Mesothelial cell of epicardium (in vitro differentiated cells): ENCODE results near the gene RAET1G. TPM values are rescaled to one million over a fixed set of nuclear protein-coding genes. Genes with fewer than 3 reads are reported as not detected.
"Not testable (repeated sequence)": the region's sequence is repeated elsewhere in the genome, so short reads cannot be mapped to it uniquely, and the experiment has no call there.

Experiments
- DNase-seq, 2 experiments: peaks; one replicate each; pipeline ENCODE4 v3.0.0; 2021; ENCODE audit warnings: low spot score in 2 of 2; ENCODE audit not compliant: unreplicated experiment in 2 of 2
- H3K27ac Mint-ChIP-seq: 2 replicates; pipeline ENCODE4 v1.8.0; 2021; ENCODE audit warnings: mixed read lengths
- H3K27me3 Mint-ChIP-seq: 2 replicates; pipeline ENCODE4 v1.8.0; 2021; ENCODE audit warnings: low read depth, mixed read lengths
- H3K36me3 Mint-ChIP-seq: 2 replicates; pipeline ENCODE4 v1.8.0; 2021; ENCODE audit warnings: mixed read lengths
- H3K4me1 Mint-ChIP-seq: 2 replicates; pipeline ENCODE4 v1.8.0; 2021; ENCODE audit warnings: mixed read lengths
- H3K4me3 Mint-ChIP-seq: 2 replicates; pipeline ENCODE4 v1.8.0; 2021; ENCODE audit warnings: mild to moderate bottlenecking, moderate library complexity, mixed read lengths
- H3K9me3 Mint-ChIP-seq: 2 replicates; pipeline ENCODE4 v1.8.0; 2021; ENCODE audit warnings: mixed read lengths
- CTCF ChIP-seq: fragments of 200-600 bp; sonication (generic); IDR thresholded peaks from one replicate; pipeline ENCODE4 v1.5.0; 2021; ENCODE audit warnings: antibody characterized with exemption; ENCODE audit not compliant: unreplicated experiment
- total RNA-seq: library from RNA; stranded (reverse); gene quantifications from 3 replicates; pipeline ENCODE4 v1.2.1, GENCODE V29; 2021

Gene RAET1G
- total RNA-seq, 1 donor from 2014 or later = not detected

- H3K4me1 Mint-ChIP-seq = no peaks in the 10 kb centered on the region
- peaks cover 8% of the 10 kb centered on the region for H3K9me3 Mint-ChIP-seq
- H3K27ac Mint-ChIP-seq = no peak overlapping the region
- peaks cover 68% of the 10 kb centered on the region for H3K27me3 Mint-ChIP-seq
- no peak for TF ChIP-seq CTCF
- no peak for DNase-seq
- H3K4me3 Mint-ChIP-seq = no peak overlapping the region
- H3K36me3 Mint-ChIP-seq = no peaks in the 10 kb centered on the region
Observed at GRCh38 chr6:149913540-149914240, 9.2 kb downstream of the RAET1G start.

- Mint-ChIP-seq H3K9me3 (peaks cover 11% of the 10 kb centered on the region), H3K27ac (no peak overlapping the region), H3K4me3 (no peak overlapping the region), H3K4me1 (no peaks in the 10 kb centered on the region), H3K27me3 (peaks cover 62% of the 10 kb centered on the region), H3K36me3 (no peaks in the 10 kb centered on the region)
- TF ChIP-seq CTCF = no peak
- DNase-seq = no peak
Observed at GRCh38 chr6:149913085-149913484, 9.8 kb downstream of the RAET1G start.

GRCh38 chr6:149912680-149913079, 10.2 kb downstream of the RAET1G start:
- DNase-seq, H3K4me1 Mint-ChIP-seq, H3K27ac Mint-ChIP-seq, H3K36me3 Mint-ChIP-seq, H3K4me3 Mint-ChIP-seq: not testable (repeated sequence)
- Mint-ChIP-seq H3K9me3 (peaks cover 15% of the 10 kb centered on the region), H3K27me3 (peaks cover 58% of the 10 kb centered on the region)

GRCh38 chr6:149910721-149911151, 12.2 kb downstream of the RAET1G start:
- DNase-seq = no peak
- H3K36me3 Mint-ChIP-seq = no peaks in the 10 kb centered on the region
- H3K27me3 Mint-ChIP-seq = peaks cover 57% of the 10 kb centered on the region

GRCh38 chr6:149909701-149910470, 13.0 kb downstream of the RAET1G start:
- no peaks in the 10 kb centered on the region for H3K4me1 Mint-ChIP-seq
- no peak overlapping the region for H3K4me3 Mint-ChIP-seq
- H3K27me3 Mint-ChIP-seq = peaks cover 57% of the 10 kb centered on the region
- H3K9me3 Mint-ChIP-seq = peaks cover 21% of the 10 kb centered on the region
- TF ChIP-seq CTCF = no peak
- H3K36me3 Mint-ChIP-seq = no peaks in the 10 kb centered on the region
- H3K27ac Mint-ChIP-seq = no peak overlapping the region
- DNase-seq = no peak

More at GRCh38 chr6:149910721-149911151, 12.2 kb downstream of the RAET1G start:
- TF ChIP-seq CTCF = no peak
- H3K27ac Mint-ChIP-seq = no peak overlapping the region
- no peaks in the 10 kb centered on the region for H3K4me1 Mint-ChIP-seq
- peaks cover 21% of the 10 kb centered on the region for H3K9me3 Mint-ChIP-seq
- H3K4me3 Mint-ChIP-seq = no peak overlapping the region

GRCh38 chr6:149908480-149908879, 14.4 kb downstream of the RAET1G start:
- Mint-ChIP-seq H3K9me3 (peaks cover 21% of the 10 kb centered on the region), H3K27me3 (peaks cover 56% of the 10 kb centered on the region)
- H3K27ac Mint-ChIP-seq, DNase-seq, H3K4me1 Mint-ChIP-seq, H3K4me3 Mint-ChIP-seq, H3K36me3 Mint-ChIP-seq: not testable (repeated sequence)
